Measurements from ENCODE around the gene ZBED5. TPM values are rescaled to one million over a fixed set of nuclear protein-coding genes. Genes with fewer than 3 reads are reported as not detected.

ZBED5 gene
- total and polyA plus RNA-seq, 9 donors: 27.8 to 69.4 (median 49.1) TPM

DNA sequence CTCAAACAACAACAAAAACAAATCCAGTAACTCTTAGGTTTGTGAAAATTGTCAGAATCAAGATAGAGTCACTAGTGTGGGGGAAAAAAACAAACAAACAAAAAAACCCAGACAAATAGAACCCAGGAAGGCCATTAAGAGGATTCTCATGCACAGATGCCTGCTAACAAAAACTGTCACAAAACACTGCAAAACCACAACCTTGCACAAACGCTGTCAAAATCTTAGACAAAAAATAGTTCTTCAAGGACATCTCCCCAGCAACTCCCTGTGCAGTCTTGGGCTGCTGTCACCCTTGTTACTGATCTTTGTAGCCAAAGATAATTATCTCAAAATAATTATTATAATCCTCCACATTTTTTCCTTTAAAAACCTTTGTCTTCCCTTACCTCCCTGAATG, 4.6 kb upstream of the ZBED5 start:
- 8 to 26% (median 14%) methylated on average over 1 of the region's 1 CpG for WGBS, 3 donors
- H3K4me1 ChIP-seq (ENCODE audit: insufficient read depth): peaks cover 4% of the 10 kb centered on the region

DNA sequence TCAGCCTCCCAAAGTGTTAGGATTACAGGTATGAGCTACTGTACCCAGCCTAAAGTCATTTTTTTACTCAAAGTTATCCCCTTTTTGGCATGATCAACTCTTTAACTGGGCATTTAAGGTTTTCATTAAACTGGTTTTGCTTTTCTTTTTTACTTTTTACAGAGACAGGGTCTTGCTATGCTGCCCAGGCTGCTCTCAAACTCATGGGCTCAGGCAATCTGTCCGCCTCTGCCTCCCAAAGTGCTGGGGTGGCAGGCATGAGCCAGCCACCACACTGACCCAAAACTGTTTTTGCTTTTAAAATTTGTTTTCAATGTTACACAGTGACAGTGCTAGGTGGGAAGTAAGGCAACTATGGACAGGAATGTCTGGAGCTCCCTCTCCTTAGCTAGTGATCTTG, 3.9 kb upstream of the ZBED5 start:
- TF ChIP-seq POLR2A (IDR thresholded peaks at IDR 0.05) (no peak), EP300 (IDR thresholded peaks at IDR 0.05) (no peak)
- TF ChIP-seq, protein P1, sequence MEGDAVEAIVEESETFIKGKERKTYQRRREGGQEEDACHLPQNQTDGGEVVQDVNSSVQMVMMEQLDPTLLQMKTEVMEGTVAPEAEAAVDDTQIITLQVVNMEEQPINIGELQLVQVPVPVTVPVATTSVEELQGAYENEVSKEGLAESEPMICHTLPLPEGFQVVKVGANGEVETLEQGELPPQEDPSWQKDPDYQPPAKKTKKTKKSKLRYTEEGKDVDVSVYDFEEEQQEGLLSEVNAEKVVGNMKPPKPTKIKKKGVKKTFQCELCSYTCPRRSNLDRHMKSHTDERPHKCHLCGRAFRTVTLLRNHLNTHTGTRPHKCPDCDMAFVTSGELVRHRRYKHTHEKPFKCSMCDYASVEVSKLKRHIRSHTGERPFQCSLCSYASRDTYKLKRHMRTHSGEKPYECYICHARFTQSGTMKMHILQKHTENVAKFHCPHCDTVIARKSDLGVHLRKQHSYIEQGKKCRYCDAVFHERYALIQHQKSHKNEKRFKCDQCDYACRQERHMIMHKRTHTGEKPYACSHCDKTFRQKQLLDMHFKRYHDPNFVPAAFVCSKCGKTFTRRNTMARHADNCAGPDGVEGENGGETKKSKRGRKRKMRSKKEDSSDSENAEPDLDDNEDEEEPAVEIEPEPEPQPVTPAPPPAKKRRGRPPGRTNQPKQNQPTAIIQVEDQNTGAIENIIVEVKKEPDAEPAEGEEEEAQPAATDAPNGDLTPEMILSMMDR (IDR thresholded peaks at IDR 0.05): no peak
- Histone ChIP-seq H3K9me3 (no peaks in the 10 kb centered on the region), H3K4me1 (ENCODE audit: insufficient read depth) (peaks cover 4% of the 10 kb centered on the region), H3K36me3 (no peaks in the 10 kb centered on the region), H3K27me3 (no peaks in the 10 kb centered on the region), H3K4me3 (no peak overlapping the region), H3K27ac (peak overlapping the region in 1 of 2 donors; percentile 5)
- intact Hi-C loops (cut with DNase I): no loop called here
- no peak for DNase-seq
- 92 to 100% (median 96%) methylated on average over 1 of the region's 1 CpG for WGBS, 3 donors

More for the DNA sequence above, 4.6 kb upstream of the ZBED5 start:
- no peaks in the 10 kb centered on the region for H3K36me3 ChIP-seq
- H3K27me3 ChIP-seq: no peaks in the 10 kb centered on the region
- DNase-seq: no peak
- TF ChIP-seq EP300 (IDR thresholded peaks at IDR 0.05) (no peak), POLR2A (IDR thresholded peaks at IDR 0.05) (no peak)
- TF ChIP-seq, protein P1 (IDR thresholded peaks at IDR 0.05): no peak
- intact Hi-C loops (cut with DNase I): no loop called here
- peak overlapping the region in 1 of 2 donors; percentile 5 for H3K27ac ChIP-seq
- H3K9me3 ChIP-seq: no peaks in the 10 kb centered on the region
- H3K4me3 ChIP-seq: no peak overlapping the region

DNA sequence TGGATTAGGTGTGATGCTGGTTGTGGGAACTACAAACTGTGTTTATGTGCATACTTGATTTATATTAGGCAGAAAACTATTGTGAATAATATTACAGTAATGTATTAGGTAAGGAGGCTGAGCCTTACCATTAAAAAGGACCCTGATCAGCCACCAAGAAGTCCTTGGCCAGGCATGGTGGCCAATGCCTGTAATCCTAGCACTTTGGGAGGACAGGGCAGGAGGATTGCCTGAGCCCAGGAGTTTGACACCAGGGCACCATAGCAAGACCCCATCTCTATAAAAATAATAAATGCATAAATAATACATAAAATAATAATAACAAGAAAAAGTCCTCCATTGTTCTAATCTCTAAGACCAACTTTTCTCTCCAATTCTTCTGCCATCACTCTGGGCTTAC, 3.2 kb upstream of the ZBED5 start:
- Histone ChIP-seq H3K27ac (no peak overlapping the region), H3K27me3 (no peaks in the 10 kb centered on the region), H3K4me3 (no peak overlapping the region), H3K36me3 (no peaks in the 10 kb centered on the region), H3K9me3 (no peaks in the 10 kb centered on the region), H3K4me1 (ENCODE audit: insufficient read depth) (peaks cover 4% of the 10 kb centered on the region)
- DNase-seq: no peak
- no peak for TF ChIP-seq EP300 (IDR thresholded peaks at IDR 0.05)
- TF ChIP-seq, protein P1 (IDR thresholded peaks at IDR 0.05): no peak
- no peak for TF ChIP-seq POLR2A (IDR thresholded peaks at IDR 0.05)
- intact Hi-C loops (cut with DNase I): no loop called here

DNA sequence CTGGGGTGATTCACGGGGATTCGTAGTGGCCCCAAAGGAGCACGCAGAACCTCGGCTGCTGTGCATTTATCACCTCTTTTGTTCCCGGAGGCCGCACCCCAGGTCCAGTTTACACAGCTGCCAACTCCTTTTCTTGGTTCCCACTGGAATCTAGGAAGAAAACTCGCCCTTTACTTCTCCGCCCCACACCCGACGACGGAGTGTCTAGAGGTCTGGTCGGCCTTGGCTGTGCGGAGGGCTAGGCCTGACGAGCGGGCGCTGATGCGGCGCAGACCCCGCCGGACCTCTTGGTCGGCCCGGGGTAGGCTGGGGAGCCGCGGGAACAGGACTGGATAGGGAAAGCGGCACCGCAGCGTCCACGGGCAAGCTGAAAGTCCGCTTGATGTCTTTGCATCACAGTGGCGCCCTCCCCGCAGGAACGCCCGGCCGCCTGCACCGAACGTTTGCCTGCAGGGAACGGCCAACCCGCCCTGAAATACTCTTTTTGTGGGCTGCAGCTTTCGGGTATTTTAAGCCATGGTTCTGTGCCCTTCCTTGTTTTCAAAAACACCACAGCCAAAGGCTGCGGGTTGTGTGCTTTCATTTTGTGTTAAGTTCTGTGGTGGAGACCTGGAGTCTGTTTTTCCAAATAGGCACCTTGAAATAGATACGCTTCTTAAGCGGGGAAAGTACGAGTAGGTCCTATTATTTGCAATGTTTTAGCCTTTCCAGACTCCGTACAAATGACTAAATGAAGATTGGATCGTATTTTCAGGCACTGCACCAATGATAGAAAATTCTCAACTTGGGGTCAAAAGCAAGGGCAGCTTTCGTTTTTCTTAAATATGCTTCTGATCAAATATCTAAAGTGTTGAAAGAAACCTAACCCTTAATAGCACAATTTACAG, 829 bp upstream of the ZBED5 start:
- DNase-seq: peak in 1 of 5 donors; percentile 70
- intact Hi-C loops (cut with DNase I): loop anchor here in 3 of 4 donors (2.0 to 10.0 kb wide), 2 partner anchors 50 to 54 kb away; partner anchors contain the start of gene EIF4G2 (in 3 of the 3)
- H3K27me3 ChIP-seq: no peaks in the 10 kb centered on the region
- no peaks in the 10 kb centered on the region for H3K9me3 ChIP-seq
- 0% methylated on average over 46 of the region's 46 CpGs for WGBS, 3 donors
- no peaks in the 10 kb centered on the region for H3K36me3 ChIP-seq
- peak overlapping the region; percentile 74 for H3K4me3 ChIP-seq
- peaks cover 2% of the 10 kb centered on the region for H3K4me1 ChIP-seq (ENCODE audit: insufficient read depth)
- H3K27ac ChIP-seq: peak overlapping the region; percentile 89 to 98
- TF ChIP-seq EP300 (IDR thresholded peaks at IDR 0.05) (no peak), POLR2A (IDR thresholded peaks at IDR 0.05) (no peak)
- TF ChIP-seq, protein P1 (IDR thresholded peaks at IDR 0.05): no peak

Measured in ovary (tissue), 9 donors.